Ishikawa (cell line): ENCODE results near the gene FNDC4.
A peak's percentile ranks its signal among the peaks of the same experiment; 100 is the strongest.

ENCODE experiments used
- CEBPB ChIP-seq: IDR thresholded peaks from 2 replicates; pipeline ENCODE4 v1.6.1; 2012
- CREB1 ChIP-seq: IDR thresholded peaks from 2 replicates; pipeline ENCODE4 v1.6.1; 2012; ENCODE audit warnings: low read depth
- EGR1 ChIP-seq: IDR thresholded peaks from 2 replicates; pipeline ENCODE4 v1.6.1; 2012
- EP300 ChIP-seq: IDR thresholded peaks from 2 replicates; pipeline ENCODE4 v1.6.1; 2012; ENCODE audit warnings: borderline replicate concordance
- FOXM1 ChIP-seq: IDR thresholded peaks from 2 replicates; pipeline ENCODE4 v1.6.1; 2012; ENCODE audit warnings: low read depth, borderline replicate concordance
- MAX ChIP-seq: IDR thresholded peaks from 2 replicates; pipeline ENCODE4 v1.6.1; 2012
- NFIC ChIP-seq: IDR thresholded peaks from 2 replicates; pipeline ENCODE4 v1.6.1; 2012
- RAD21 ChIP-seq: IDR thresholded peaks from 2 replicates; pipeline ENCODE4 v1.6.1; 2012; ENCODE audit warnings: low read depth
- REST ChIP-seq: IDR thresholded peaks from 2 replicates; pipeline ENCODE4 v1.6.1; 2012; ENCODE audit warnings: low read depth, mild to moderate bottlenecking
- TAF1 ChIP-seq: IDR thresholded peaks from 2 replicates; pipeline ENCODE4 v1.6.1; 2012; ENCODE audit warnings: low read depth, mild to moderate bottlenecking
- TCF12 ChIP-seq: IDR thresholded peaks from 2 replicates; pipeline ENCODE4 v1.6.1; 2012; ENCODE audit warnings: low read depth
- TEAD4 ChIP-seq: IDR thresholded peaks from 2 replicates; pipeline ENCODE4 v1.6.1; 2012
- USF1 ChIP-seq: IDR thresholded peaks from 2 replicates; pipeline ENCODE4 v1.6.1; 2012
- YY1 ChIP-seq: IDR thresholded peaks from 2 replicates; pipeline ENCODE4 v1.6.1; 2012; ENCODE audit warnings: low read depth
- ZBTB7A ChIP-seq: IDR thresholded peaks from 2 replicates; pipeline ENCODE4 v1.6.1; 2012; ENCODE audit warnings: low read depth

Gene FNDC4

GRCh38 chr2:27518782-27519113 is 23.7 kb upstream of the FNDC4 start:
- no peak for TF ChIP-seq USF1

- TF ChIP-seq RAD21 (no peak), YY1 (no peak), NFIC (no peak), MAX (no peak), USF1 (no peak), TAF1 (no peak), TEAD4 (no peak), ZBTB7A (no peak)
Observed at GRCh38 chr2:27518113-27518781, 23.2 kb upstream of the FNDC4 start.

GRCh38 chr2:27509326-27509725 is 14.3 kb upstream of the FNDC4 start:
- TF ChIP-seq NFIC (peak; percentile 35; the same call in 1 of the 2 replicates), FOXM1 (no peak)

GRCh38 chr2:27507293-27507692 is 12.3 kb upstream of the FNDC4 start:
- no peak for TF ChIP-seq TEAD4
- no peak for TF ChIP-seq EGR1
- no peak for TF ChIP-seq CREB1
- no peak for TF ChIP-seq YY1
- no peak for TF ChIP-seq EP300
- TF ChIP-seq USF1: no peak
- TF ChIP-seq RAD21: no peak
- no peak for TF ChIP-seq ZBTB7A
- TF ChIP-seq CEBPB: no peak
- TF ChIP-seq NFIC: no peak
- no peak for TF ChIP-seq TAF1

- TF ChIP-seq EGR1: no peak
- no peak for TF ChIP-seq EP300
- no peak for TF ChIP-seq RAD21
- TF ChIP-seq NFIC: no peak
- TF ChIP-seq FOXM1: no peak
- no peak for TF ChIP-seq TCF12
- no peak for TF ChIP-seq USF1
- TF ChIP-seq YY1: no peak
- no peak for TF ChIP-seq ZBTB7A
- TF ChIP-seq CREB1: no peak
- TF ChIP-seq TEAD4: no peak
Observed at GRCh38 chr2:27506587-27506986, 11.6 kb upstream of the FNDC4 start.

GRCh38 chr2:27502142-27502541 is 7.1 kb upstream of the FNDC4 start:
- TF ChIP-seq EP300 (no peak), ZBTB7A (no peak), TAF1 (no peak), RAD21 (no peak), FOXM1 (no peak)

- TF ChIP-seq TCF12 (no peak), CEBPB (no peak), USF1 (no peak), NFIC (peak; percentile 32; the same call in 1 of the 2 replicates), EGR1 (no peak), YY1 (no peak)
Observed at GRCh38 chr2:27501042-27501441, 6.0 kb upstream of the FNDC4 start.

- no peak for TF ChIP-seq ZBTB7A
- no peak for TF ChIP-seq MAX
- no peak for TF ChIP-seq CEBPB
- no peak for TF ChIP-seq NFIC
- TF ChIP-seq YY1: no peak
- no peak for TF ChIP-seq RAD21
- TF ChIP-seq CREB1: no peak
- no peak for TF ChIP-seq EP300
- TF ChIP-seq FOXM1: no peak
- no peak for TF ChIP-seq EGR1
- no peak for TF ChIP-seq TEAD4
Observed at GRCh38 chr2:27498975-27499374, 4.0 kb upstream of the FNDC4 start.

GRCh38 chr2:27497288-27497627 is 2.3 kb upstream of the FNDC4 start:
- no peak for TF ChIP-seq MAX
- no peak for TF ChIP-seq EGR1
- TF ChIP-seq CREB1: no peak
- TF ChIP-seq CEBPB: no peak
- no peak for TF ChIP-seq REST
- TF ChIP-seq TEAD4: no peak
- no peak for TF ChIP-seq FOXM1
- TF ChIP-seq NFIC: no peak
- no peak for TF ChIP-seq EP300
- TF ChIP-seq USF1: no peak
- TF ChIP-seq TCF12: no peak
- TF ChIP-seq TAF1: no peak
- no peak for TF ChIP-seq YY1
- TF ChIP-seq ZBTB7A: no peak
